Stimulated activated CD4-positive, alpha-beta T cell treated with anti-CD3 and anti-CD28 coated beads, Interleukin-15, amount 100 ng/mL, for 24 hours (primary cell): ENCODE data around the gene LCN12.

Experiments
- DNase-seq: peaks from one replicate; pipeline ENCODE4 v3.0.0-alpha.2; 2020

Gene LCN12

GRCh38 chr9:136951541-136952320 lies at the start of gene LCN12:
Gene LCN12, plus strand, starts transcription at chr9:136952273. Its CDS starts 55 bp downstream, at chr9:136952328.
- no peak for DNase-seq

- no peak for DNase-seq
Observed at GRCh38 chr9:136903041-136903554, 49.0 kb upstream of the LCN12 start.

- no peak for DNase-seq
Observed at GRCh38 chr9:136906266-136906665, 45.8 kb upstream of the LCN12 start.

GRCh38 chr9:136907011-136907914 lies 44.8 kb upstream of the LCN12 start:
- DNase-seq, result no peak

- no peak for DNase-seq
Observed at GRCh38 chr9:136910197-136910900, 41.7 kb upstream of the LCN12 start.

GRCh38 chr9:136910901-136911245 lies 41.2 kb upstream of the LCN12 start:
- no peak for DNase-seq

GRCh38 chr9:136913701-136914438 lies 38.2 kb upstream of the LCN12 start:
- DNase-seq, result no peak

- DNase-seq, result no peak
Observed at GRCh38 chr9:136915632-136916329, 36.3 kb upstream of the LCN12 start.

GRCh38 chr9:136916330-136917184 lies 35.5 kb upstream of the LCN12 start:
- no peak for DNase-seq

- DNase-seq, result no peak
Observed at GRCh38 chr9:136917902-136918301, 34.2 kb upstream of the LCN12 start.

- no peak for DNase-seq
Observed at GRCh38 chr9:136920069-136920468, 32.0 kb upstream of the LCN12 start.

GRCh38 chr9:136920734-136921231 lies 31.3 kb upstream of the LCN12 start:
- DNase-seq, result no peak

- DNase-seq, result no peak
Observed at GRCh38 chr9:136921307-136921706, 30.8 kb upstream of the LCN12 start.

GRCh38 chr9:136921718-136922117 lies 30.4 kb upstream of the LCN12 start:
- no peak for DNase-seq

- DNase-seq, result no peak
Observed at GRCh38 chr9:136922540-136922939, 29.5 kb upstream of the LCN12 start.

- DNase-seq, result no peak
Observed at GRCh38 chr9:136923881-136924280, 28.2 kb upstream of the LCN12 start.

- DNase-seq, result no peak
Observed at GRCh38 chr9:136925414-136926153, 26.5 kb upstream of the LCN12 start.

- DNase-seq, result no peak
Observed at GRCh38 chr9:136926154-136926704, 25.8 kb upstream of the LCN12 start.

- no peak for DNase-seq
Observed at GRCh38 chr9:136926749-136927148, 25.3 kb upstream of the LCN12 start.
